Breast epithelium (tissue), 3 donors: ENCODE measurements around the gene MAGEA2B.
"Not testable (repeated sequence)": the region's sequence is repeated elsewhere in the genome, so short reads cannot be mapped to it uniquely, and the experiment has no call there.

Experiments used
- CTCF ChIP-seq, 3 donors: fragments of 450-650 bp; IDR thresholded peaks; one replicate each; pipeline ENCODE4 v1.5.1; 2016 to 2017; ENCODE audit warnings: antibody characterized with exemption in 3 of 3, mild to moderate bottlenecking in 3 of 3, moderate library complexity in 3 of 3
- POLR2A ChIP-seq: fragments of 450-650 bp; IDR thresholded peaks from one replicate; pipeline ENCODE4 v1.6.1; 2016; ENCODE audit warnings: antibody characterized with exemption, mild to moderate bottlenecking, moderate library complexity

GRCh38 chrX:152753686-152754650 lies 39.5 kb downstream of the MAGEA2B start, which contains the start of gene MAGEA2:
- not testable (repeated sequence) for TF ChIP-seq POLR2A; CTCF (IDR thresholded peaks at IDR 0.05)
